CD4-positive, alpha-beta T cell (primary cell): Measurements from ENCODE around the gene FOXRED1. TPM values are rescaled to one million over a fixed set of nuclear protein-coding genes. Genes with fewer than 3 reads are reported as not detected.

Experiments
- ATAC-seq: fragments of 200-7000 bp; cut with Tn5 transposase; one replicate; pipeline ENCODE4 v1.10.0; 2022; ENCODE audit warnings: mild to moderate bottlenecking; ENCODE audit not compliant: poor library complexity
- CTCF ChIA-PET: fragments of 350-600 bp; sonication (Branson Sonifier 250); formaldehyde crosslinking; loops from one replicate; lab custom pipeline; 2021; ENCODE audit warnings: antibody characterized with exemption, inconsistent platforms; lab: Charles Lee
- POLR2A ChIA-PET: fragments of 350-600 bp; sonication (Branson Sonifier 250); formaldehyde crosslinking; loops from one replicate; lab custom pipeline; 2021; ENCODE audit warnings: antibody characterized with exemption, inconsistent platforms; lab: Charles Lee
- DNase-seq, 14 experiments: peaks; one replicate each; pipeline ENCODE4 v3.0.0-alpha.2; 2013 to 2020; ENCODE audit warnings: mixed read lengths in 2 of 14
- H3K27ac ChIP-seq, 2 donors: one replicate each; pipeline versions ENCODE4 v1.5.1 to v1.7.0; 2013; ENCODE audit warnings: low read length in 2 of 2, low read depth in 1 of 2, mild to moderate bottlenecking in 1 of 2
- H3K27me3 ChIP-seq, 2 experiments: 1 replicate in 1 of 2; 2 replicates in 1 of 2; pipeline versions ENCODE4 v1.6.1 to v1.7.0; 2013; ENCODE audit warnings: low read length in 2 of 2, control low read depth in 1 of 2, mild to moderate bottlenecking in 1 of 2, moderate library complexity in 1 of 2; ENCODE audit not compliant: insufficient read depth in 2 of 2, control insufficient read depth in 1 of 2
- H3K36me3 ChIP-seq: one replicate; pipeline ENCODE4 v1.6.1; 2013; ENCODE audit warnings: low read length, control low read depth; ENCODE audit not compliant: insufficient read depth
- H3K4me1 ChIP-seq: one replicate; pipeline ENCODE4 v1.6.1; 2013; ENCODE audit warnings: low read length, control low read depth; ENCODE audit not compliant: insufficient read depth
- H3K4me3 ChIP-seq: one replicate; pipeline ENCODE4 v1.5.1; 2013; ENCODE audit warnings: mild to moderate bottlenecking, low read length, moderate library complexity
- H3K9me3 ChIP-seq, 2 experiments: 1 replicate in 1 of 2; 2 replicates in 1 of 2; pipeline versions ENCODE4 v1.6.1 to v1.7.0; 2013; ENCODE audit warnings: low read length in 2 of 2, mild to moderate bottlenecking in 2 of 2, control low read depth in 1 of 2, moderate library complexity in 1 of 2; ENCODE audit not compliant: control insufficient read depth in 1 of 2, insufficient read depth in 1 of 2
- H3K27ac Mint-ChIP-seq: one replicate; pipeline ENCODE4 v1.8.0; 2020; ENCODE audit warnings: mixed read lengths
- H3K27me3 Mint-ChIP-seq: one replicate; pipeline ENCODE4 v1.8.0; 2021; ENCODE audit warnings: mixed read lengths
- H3K36me3 Mint-ChIP-seq: one replicate; pipeline ENCODE4 v1.8.0; 2021; ENCODE audit warnings: low read depth, mixed read lengths
- H3K4me1 Mint-ChIP-seq: one replicate; pipeline ENCODE4 v1.8.0; 2021; ENCODE audit warnings: low read depth, mixed read lengths
- H3K4me3 Mint-ChIP-seq: one replicate; pipeline ENCODE4 v1.8.0; 2020; ENCODE audit warnings: mild to moderate bottlenecking, mixed read lengths
- H3K9me3 Mint-ChIP-seq: one replicate; pipeline ENCODE4 v1.8.0; 2020; ENCODE audit warnings: mixed read lengths
- CTCF ChIP-seq: fragments of 200-600 bp; IDR thresholded peaks from one replicate; pipeline ENCODE4 v1.8.0; 2022; ENCODE audit warnings: antibody characterized with exemption, mild to moderate bottlenecking
- intact Hi-C, 2 experiments: fragments of 100-400 bp; cut with DNase I in 1 of 2; cut with micrococcal nuclease in 1 of 2; formaldehyde crosslinking; loops; one replicate each; pipeline versions ENCODE4 v1.15.1 to v1.9.0; 2023 to 2025; cut with DNase I, micrococcal nuclease
- total RNA-seq, 174 experiments: library from RNA in 2 of 174; stranded (reverse) in 2 of 174; gene quantifications; one replicate each; pipeline ENCODE4 v1.2.3 and lab custom pipeline; 2021 to 2026

FOXRED1 gene
- total RNA-seq, 2 experiments from 2014 or later = 25.3 to 29.0 TPM

GRCh38 chr11:126322996-126323395, 54.0 kb downstream of the FOXRED1 start:
- ChIA-PET POLR2A (no interaction called here), CTCF (interaction anchor here (1.8 kb wide), 1 partner anchor 12 kb away, joined by 4 read pairs; no protein-coding TSS in a partner anchor)
- Mint-ChIP-seq H3K27me3 (no peaks in the 10 kb centered on the region), H3K27ac (no peak overlapping the region), H3K4me1 (peaks cover 43% of the 10 kb centered on the region), H3K4me3 (no peak overlapping the region), H3K9me3 (no peaks in the 10 kb centered on the region), H3K36me3 (peaks cover 40% of the 10 kb centered on the region)
- H3K4me1 ChIP-seq = peaks cover 21% of the 10 kb centered on the region
- no peak for TF ChIP-seq CTCF
- intact Hi-C loops = no loop called here
- no peak for DNase-seq
- no peak for ATAC-seq
- no peak overlapping the region for H3K4me3 ChIP-seq
- H3K27me3 ChIP-seq = no peaks in the 10 kb centered on the region
- no peaks in the 10 kb centered on the region for H3K36me3 ChIP-seq
- H3K9me3 ChIP-seq = no peaks in the 10 kb centered on the region
- H3K27ac ChIP-seq = no peak overlapping the region

GRCh38 chr11:126327281-126328000, 58.5 kb downstream of the FOXRED1 start:
- Histone ChIP-seq H3K27ac (no peak overlapping the region), H3K36me3 (peaks cover 19% of the 10 kb centered on the region), H3K4me1 (no peaks in the 10 kb centered on the region), H3K9me3 (no peaks in the 10 kb centered on the region), H3K4me3 (no peak overlapping the region), H3K27me3 (no peaks in the 10 kb centered on the region)
- Mint-ChIP-seq H3K27ac (no peak overlapping the region), H3K4me3 (no peak overlapping the region), H3K4me1 (peaks cover 18% of the 10 kb centered on the region), H3K27me3 (no peaks in the 10 kb centered on the region), H3K36me3 (peaks cover 55% of the 10 kb centered on the region), H3K9me3 (no peaks in the 10 kb centered on the region)
- ATAC-seq = no peak
- DNase-seq = no peak
- ChIA-PET CTCF (no interaction called here), POLR2A (no interaction called here)
- TF ChIP-seq CTCF = no peak
- intact Hi-C loops = no loop called here

Other genes starting within 250 kb of the FOXRED1 start
- gene CDON, start 206.3 kb upstream of the FOXRED1 start, total RNA-seq = 1 to 10 TPM; 1.9 to 2.7 TPM
- 10 to 100 TPM; 33.1 to 37.6 TPM for gene RPUSD4, start 57.5 kb upstream of the FOXRED1 start, total RNA-seq
- 1 to 10 TPM; 1.0 to 1.8 TPM for gene FAM118B, start 57.4 kb upstream of the FOXRED1 start, total RNA-seq
- 100 to 1,000 TPM; 198 to 206 TPM for gene SRPRA, start 259 bp upstream of the FOXRED1 start, total RNA-seq
- 1 to 10 TPM; 7.7 to 7.9 TPM for gene TIRAP, start 13.9 kb downstream of the FOXRED1 start, total RNA-seq
- gene DCPS, start 34.9 kb downstream of the FOXRED1 start, total RNA-seq = 1 to 10 TPM; 6.2 to 6.3 TPM
- gene ST3GAL4, start 86.5 kb downstream of the FOXRED1 start, total RNA-seq = 1 to 10 TPM; 1.6 TPM